ENCODE measurements around the gene ATP6V1C2. TPM values are rescaled to one million over a fixed set of nuclear protein-coding genes. Genes with fewer than 3 reads are reported as not detected.

Gene ATP6V1C2
- total RNA-seq, result 10 to 100 TPM in 3 of 4 donors, 1 to 10 TPM in 1; 2.3 to 17.3 (median 10.6) TPM

- 0 to 3% methylated on average over 2 to 18 of the region's 99 CpGs for WGBS, 2 donors
- TF ChIP-seq POLR2A (IDR thresholded peaks at IDR 0.05) (no peak), CTCF (IDR thresholded peaks at IDR 0.05) (no peak)
- intact Hi-C loops (cut with DNase I), result no loop called here
- Histone ChIP-seq H3K27me3 (peaks cover 11 to 78% (median 19%) of the 10 kb centered on the region in 4 donors), H3K27ac (no peak within 1 kb of the TSS), H3K9me3 (no peaks in the 10 kb centered on the region), H3K4me1 (peaks cover 21 to 44% (median 22%) of the 10 kb centered on the region in 3 donors), H3K4me3 (peak within 1 kb of the TSS; percentile 33 to 72 (median 50)), H3K36me3 (no peaks in the 10 kb centered on the region)
- DNase-seq, result no peak
Measured at GRCh38 chr2:10721396-10722251, at the start of gene ATP6V1C2. Gene ATP6V1C2 (plus strand): TSS chr2:10721630. CDS start chr2:10722850, 1,220 bp downstream.

- intact Hi-C loops (cut with DNase I), result no loop called here
- WGBS, 2 donors, result 77 to 79% methylated on average over 1 of the region's 1 CpG
- peaks cover 0 to 84% (median 3%) of the 10 kb centered on the region in 3 donors for H3K36me3 ChIP-seq
Measured at GRCh38 chr2:10675131-10675530, 46.3 kb upstream of the ATP6V1C2 start.

DNA sequence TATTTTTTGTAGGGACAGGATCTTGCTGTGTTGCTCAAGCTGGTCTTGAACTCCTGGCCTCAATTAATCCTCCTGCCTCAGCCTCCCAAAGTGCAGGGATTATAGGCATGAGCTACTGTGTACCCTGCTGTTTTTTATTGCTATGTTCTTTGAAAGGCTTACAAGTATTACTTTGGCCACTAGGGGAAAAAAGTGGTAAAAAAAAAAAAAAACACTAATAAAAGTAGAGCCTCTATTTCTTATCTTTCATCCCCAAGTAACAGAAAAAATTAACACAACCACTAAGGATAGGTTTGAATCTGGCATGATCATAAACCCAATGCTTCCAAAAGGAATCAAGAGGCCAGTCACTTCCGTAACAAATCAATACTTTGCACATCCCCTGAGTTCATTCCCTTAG lies 43.2 kb upstream of the ATP6V1C2 start:
- H3K27me3 ChIP-seq, result no peaks in the 10 kb centered on the region
- intact Hi-C loops (cut with DNase I), result no loop called here
- H3K4me3 ChIP-seq, result no peak overlapping the region
- H3K9me3 ChIP-seq, result no peaks in the 10 kb centered on the region
- no peak for DNase-seq
- no peaks in the 10 kb centered on the region for H3K4me1 ChIP-seq
- no peak for TF ChIP-seq POLR2A (IDR thresholded peaks at IDR 0.05)
- TF ChIP-seq CTCF (IDR thresholded peaks at IDR 0.05), result peak in 2 of 6 experiments; percentile 19 to 20
- no peak overlapping the region for H3K27ac ChIP-seq
- WGBS, 2 donors, result 91 to 100% methylated on average over 1 of the region's 1 CpG
- peaks cover 4 to 90% (median 8%) of the 10 kb centered on the region in 3 donors for H3K36me3 ChIP-seq

More at GRCh38 chr2:10675131-10675530, 46.3 kb upstream of the ATP6V1C2 start:
- Histone ChIP-seq H3K27ac (no peak overlapping the region), H3K27me3 (no peaks in the 10 kb centered on the region), H3K4me3 (no peak overlapping the region), H3K9me3 (no peaks in the 10 kb centered on the region), H3K4me1 (no peaks in the 10 kb centered on the region)
- no peak for DNase-seq
- no peak for TF ChIP-seq POLR2A (IDR thresholded peaks at IDR 0.05)
- no peak for TF ChIP-seq CTCF (IDR thresholded peaks at IDR 0.05)

DNA sequence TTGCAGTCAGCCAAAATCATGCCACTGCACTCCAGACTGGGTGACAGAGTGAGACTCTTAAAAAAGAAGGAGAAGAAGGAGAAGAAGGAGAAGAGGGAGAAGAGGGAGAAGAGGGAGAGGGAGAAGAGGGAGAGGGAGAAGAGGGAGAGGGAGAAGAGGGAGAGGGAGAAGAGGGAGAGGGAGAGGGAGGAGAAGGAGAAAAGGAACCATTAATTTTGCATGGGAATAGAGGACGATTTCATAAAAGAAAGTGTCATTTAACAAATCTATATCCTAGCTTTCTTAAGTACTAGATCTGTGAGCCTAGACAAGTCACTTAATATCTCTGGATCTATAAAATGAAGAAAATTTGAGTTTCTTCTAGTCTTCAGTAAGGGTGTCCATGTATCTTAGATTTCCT lies 41.2 kb upstream of the ATP6V1C2 start:
- no peak for DNase-seq
- TF ChIP-seq CTCF (IDR thresholded peaks at IDR 0.05) (no peak), POLR2A (IDR thresholded peaks at IDR 0.05) (no peak)
- Histone ChIP-seq H3K4me1 (no peaks in the 10 kb centered on the region), H3K4me3 (no peak overlapping the region), H3K27me3 (no peaks in the 10 kb centered on the region), H3K9me3 (no peaks in the 10 kb centered on the region), H3K36me3 (peaks cover 4 to 94% (median 8%) of the 10 kb centered on the region in 3 donors), H3K27ac (no peak overlapping the region)
- 87 to 92% methylated on average over 1 of the region's 1 CpG for whole genome bisulfite sequencing, 2 donors
- intact Hi-C loops (cut with DNase I), result no loop called here

GRCh38 chr2:10680957-10681356 lies 40.5 kb upstream of the ATP6V1C2 start:
- no peak overlapping the region for H3K4me3 ChIP-seq
- no peak for DNase-seq
- no peak overlapping the region for H3K27ac ChIP-seq
- peaks cover 4 to 90% (median 8%) of the 10 kb centered on the region in 3 donors for H3K36me3 ChIP-seq
- no peaks in the 10 kb centered on the region for H3K9me3 ChIP-seq
- no peaks in the 10 kb centered on the region for H3K27me3 ChIP-seq
- TF ChIP-seq POLR2A (IDR thresholded peaks at IDR 0.05) (no peak), CTCF (IDR thresholded peaks at IDR 0.05) (no peak)
- WGBS, 2 donors, result 68 to 73% methylated on average over 2 of the region's 2 CpGs
- no peaks in the 10 kb centered on the region for H3K4me1 ChIP-seq
- intact Hi-C loops (cut with DNase I), result no loop called here
